HG02763 (cell line): Measurements from ENCODE around the gene PLAAT2.

ENCODE experiments used
- ATAC-seq: cut with Tn5 transposase; IDR thresholded peaks from one replicate; pipeline ENCODE4 v1.9.1; 2021; ENCODE audit warnings: mild to moderate bottlenecking, moderate library complexity; ENCODE audit not compliant: unreplicated experiment

PLAAT2 gene

DNA sequence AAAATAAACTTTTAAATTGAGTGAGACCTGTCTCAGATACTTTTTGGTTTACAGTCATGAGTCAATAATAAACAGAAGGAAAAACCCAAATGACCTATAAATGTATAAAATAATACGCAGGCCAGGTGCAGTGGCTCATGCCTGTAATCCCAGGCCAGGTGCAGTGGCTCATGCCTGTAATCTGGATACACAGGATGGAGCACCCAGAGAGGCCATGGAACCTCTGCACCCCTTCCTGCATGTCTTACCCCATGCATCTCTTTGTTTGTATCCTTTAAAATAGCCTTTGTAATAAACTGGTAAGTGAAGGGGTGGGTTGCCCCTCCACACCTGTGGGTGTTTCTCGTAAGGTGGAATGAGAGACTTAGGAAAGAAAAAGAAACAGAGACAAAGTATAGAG, 35.5 kb downstream of the PLAAT2 start:
- no peak for ATAC-seq

DNA sequence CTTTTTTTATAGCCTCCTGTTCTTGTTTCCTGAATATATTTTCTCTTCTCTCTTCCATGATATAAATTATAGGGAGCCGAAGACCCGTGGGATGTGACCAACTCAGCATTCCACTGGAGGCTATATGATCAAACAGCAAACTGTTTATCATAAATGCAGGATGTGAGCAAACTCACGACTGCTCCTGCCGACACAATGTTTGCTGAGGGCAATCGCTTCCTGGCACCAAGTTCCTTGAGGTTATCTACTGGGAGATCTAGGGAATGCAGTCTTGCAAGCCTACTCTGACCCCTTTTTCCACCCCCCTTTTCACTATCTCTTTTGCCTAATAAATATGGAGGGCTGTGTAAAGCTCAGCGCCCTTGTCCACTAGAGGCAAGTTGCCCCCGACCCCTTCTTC, 40.0 kb downstream of the PLAAT2 start:
- no peak for ATAC-seq

DNA sequence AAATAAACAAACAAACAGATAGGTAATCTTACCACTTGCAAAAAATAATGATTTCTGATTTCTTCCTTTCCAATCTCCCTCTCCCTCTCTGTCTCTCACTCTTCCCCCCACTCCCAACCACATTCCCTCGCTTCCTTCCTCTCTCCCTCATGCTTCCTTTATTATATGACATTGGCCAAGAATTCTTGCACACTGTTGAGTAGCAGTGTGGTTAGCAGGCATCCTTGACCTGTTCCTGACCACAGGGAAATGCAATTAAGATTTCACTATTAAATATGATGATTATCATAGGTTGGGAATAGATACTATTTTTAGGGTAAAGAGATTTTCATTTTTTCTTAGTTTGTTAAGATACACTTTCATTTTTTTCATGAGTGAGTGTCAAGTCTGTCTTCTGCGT, 41.3 kb downstream of the PLAAT2 start:
- no peak for ATAC-seq

DNA sequence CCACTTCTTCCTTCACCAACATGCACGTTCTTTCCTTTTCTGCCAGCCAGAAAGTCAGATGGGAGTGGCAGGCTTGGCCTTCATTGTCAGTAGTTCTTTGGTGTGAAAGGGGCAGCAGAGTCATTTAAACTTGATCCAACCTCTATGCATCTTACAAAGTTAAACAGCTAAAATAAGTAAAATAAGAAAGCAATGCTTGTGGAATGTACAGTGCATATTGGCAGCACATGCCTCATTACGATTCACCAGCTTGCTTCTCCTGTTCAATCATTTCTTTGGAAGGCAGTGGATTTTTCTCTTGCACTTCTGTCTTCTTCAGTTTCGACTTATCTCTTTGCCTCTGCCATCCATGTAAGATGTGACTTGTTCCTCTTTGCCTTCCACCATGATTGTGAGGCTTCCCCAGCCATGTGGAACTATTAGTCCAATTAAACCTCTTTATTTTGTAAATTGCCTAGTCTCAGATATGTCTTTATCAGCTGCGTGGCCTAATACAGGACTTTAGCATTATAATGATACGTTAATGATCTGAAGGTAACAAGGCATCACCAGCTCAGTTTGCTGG, 42.5 kb downstream of the PLAAT2 start:
- no peak for ATAC-seq

DNA sequence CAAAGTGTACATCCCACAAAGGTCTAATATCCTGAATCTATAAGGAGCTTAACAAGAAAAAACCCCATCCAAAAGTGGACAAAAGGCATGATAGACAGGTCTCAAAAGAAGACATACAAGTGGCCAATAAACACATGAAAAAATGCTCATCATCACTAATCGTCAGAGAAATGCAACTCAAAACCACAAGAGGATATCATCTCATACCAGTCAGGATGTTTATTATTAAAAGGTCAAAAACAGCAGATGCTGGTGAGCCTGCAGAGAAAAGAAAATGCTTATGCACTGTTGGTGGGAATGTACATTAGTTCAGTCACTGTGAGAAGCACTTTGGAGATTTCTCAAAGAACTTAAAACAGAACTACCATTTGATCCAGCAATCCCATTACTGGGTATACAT, 44.6 kb downstream of the PLAAT2 start:
- no peak for ATAC-seq

DNA sequence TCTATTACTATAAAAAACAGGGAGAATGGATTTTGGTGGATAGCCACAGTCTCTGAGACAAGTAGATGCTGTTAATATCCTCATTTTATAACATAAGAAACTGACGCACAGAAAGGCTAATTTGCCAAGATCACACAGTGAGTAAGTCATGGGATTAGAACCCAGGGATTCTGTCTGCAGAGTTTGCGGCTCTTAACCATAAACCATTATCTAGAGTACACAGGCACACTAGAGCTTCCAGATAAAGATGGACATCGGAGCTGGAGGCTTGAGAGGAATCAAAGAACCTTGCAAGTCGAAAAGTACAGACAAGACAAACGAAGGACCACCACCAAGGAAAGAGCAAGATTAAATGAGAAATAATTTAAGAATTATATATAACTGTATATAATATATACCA, 46.0 kb downstream of the PLAAT2 start:
- no peak for ATAC-seq

DNA sequence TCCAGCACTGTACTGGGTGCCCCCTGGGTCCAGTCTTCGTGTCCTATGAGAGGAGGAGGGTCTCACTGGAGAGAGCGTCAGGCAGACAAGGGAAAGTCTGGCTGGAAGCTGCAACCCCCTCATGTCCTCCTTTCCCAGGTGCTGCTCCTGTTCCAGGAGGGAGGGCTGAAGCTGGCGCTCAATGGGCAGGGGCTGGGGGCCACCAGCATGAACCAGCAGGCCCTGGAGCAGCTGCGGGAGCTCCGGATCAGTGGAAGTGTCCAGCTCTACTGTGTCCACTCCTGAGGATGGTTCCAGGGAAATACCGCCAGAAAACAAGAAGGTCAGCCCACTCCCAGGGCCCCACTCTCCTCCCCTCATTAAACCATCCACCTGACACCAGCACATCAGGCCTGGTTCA, 47.1 kb downstream of the PLAAT2 start:
- ATAC-seq: no peak

DNA sequence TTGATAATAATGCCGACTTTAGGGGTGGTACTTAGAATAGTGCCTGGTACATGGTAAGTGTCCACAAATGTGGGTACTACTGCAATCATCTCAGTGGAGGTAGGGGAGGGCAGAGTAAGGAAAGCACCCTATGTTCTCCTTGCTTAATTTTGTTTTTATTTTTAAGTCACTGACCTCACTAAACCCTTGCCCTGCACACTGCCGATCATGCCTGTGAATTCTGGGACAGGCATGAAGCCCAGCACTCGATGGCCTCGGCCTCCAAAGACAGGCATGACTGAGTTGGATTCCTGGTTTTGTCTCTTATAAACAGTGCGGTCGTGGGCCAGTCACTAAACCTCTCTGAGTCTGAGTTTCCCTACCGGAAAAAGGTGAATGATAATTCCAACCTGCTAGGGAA, 50.4 kb downstream of the PLAAT2 start:
- no peak for ATAC-seq

DNA sequence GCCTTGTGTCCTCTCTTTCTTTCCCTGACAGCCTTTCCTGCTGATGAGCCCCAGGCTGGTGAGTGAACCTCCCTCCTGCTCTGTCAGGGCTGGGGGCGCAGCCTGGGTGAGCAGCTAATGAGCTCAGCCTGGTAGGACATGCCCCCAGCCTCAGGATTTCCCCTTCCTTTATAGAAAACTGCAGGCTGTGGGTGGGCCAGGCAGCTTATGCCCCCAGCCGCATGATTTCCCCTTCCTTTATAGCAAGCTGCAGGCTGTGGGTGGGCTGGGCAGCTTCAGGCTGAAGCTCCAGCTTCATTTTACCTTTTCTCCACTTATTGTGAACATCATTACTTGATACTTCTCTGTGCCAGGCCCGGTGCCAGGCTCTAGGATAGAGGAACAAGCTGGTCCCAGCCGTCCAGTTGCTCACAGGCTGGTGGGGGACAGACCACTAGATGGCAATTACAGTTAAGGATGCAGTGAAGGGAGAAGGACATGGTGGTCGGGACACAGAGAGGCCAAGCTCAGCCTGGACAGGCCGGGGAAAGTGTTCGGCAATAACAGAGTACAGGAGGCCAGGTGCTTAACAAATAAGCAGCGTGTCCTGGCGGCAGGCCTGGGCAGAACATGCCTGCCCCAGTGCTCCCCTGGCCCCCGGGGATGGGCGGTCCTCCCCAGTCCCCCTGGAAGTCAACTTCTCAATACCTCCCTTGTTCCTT, 52.0 kb downstream of the PLAAT2 start:
- ATAC-seq: no peak

DNA sequence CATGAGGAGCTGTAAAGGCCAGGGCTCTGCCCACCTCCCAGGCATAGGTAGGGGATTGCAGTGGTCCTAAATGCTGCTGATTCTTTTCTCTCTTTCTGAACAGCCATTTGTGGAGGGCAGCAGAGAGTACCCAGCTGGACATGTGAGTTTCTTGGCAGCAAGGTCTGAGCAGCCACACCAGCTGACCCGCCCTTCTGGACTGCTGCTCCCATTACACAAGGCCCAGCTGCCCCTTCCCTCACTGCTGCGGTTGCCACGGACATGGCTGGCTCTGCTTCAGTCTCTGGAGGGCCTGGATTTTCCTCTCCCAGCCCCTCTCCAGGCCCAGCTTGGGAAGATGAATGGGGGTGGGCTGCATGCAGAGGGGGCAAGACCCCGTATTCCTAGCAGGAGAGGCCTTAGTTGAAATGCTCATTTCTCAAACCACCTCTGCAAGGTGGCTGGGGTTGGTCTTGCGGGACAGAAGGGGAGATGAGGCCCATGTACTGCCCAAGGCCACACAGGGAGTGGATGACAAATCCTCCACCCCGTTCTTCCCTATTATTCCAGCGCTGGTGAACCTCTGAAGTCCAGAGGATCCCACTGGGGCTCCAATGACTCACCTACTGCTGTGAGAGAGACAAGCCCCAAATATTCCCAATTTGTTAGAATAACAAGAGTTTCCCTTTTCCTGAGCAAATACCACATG, 52.7 kb downstream of the PLAAT2 start:
- ATAC-seq: no peak

DNA sequence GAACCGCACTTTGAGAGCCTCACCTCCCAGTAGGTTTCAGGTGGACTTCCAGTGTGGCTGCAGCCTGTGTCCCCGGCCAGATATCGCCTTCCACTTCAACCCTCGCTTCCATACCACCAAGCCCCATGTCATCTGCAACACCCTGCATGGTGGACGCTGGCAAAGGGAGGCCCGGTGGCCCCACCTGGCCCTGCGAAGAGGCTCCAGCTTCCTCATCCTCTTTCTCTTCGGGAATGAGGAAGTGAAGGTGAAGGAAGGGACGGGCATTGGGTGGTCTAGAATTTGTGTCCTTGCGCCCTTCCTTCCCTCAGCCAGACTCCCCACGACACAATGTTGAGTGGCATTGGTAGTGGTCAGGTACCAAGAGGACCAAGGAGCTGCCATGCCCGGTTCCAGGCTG, 54.4 kb downstream of the PLAAT2 start:
- no peak for ATAC-seq

DNA sequence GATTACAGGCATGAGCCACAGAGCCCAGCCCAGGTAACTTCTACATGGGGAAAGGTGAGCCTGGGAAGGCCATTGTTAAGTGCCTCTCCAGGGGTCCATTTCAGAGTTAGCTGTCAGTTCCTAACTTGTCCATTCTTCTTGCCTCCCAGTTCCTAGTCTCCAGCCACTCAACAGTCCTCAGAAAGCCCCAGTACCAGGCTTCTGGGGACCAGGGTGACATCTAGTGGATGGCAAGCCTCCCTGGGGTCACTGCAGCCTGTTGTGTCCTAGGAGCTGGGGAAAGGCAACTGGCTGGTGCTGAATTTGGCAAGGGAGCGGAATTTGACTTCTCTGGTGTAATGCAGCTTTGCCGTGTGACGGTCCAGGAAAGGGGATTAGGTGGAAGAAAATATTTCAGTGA, 55.2 kb downstream of the PLAAT2 start:
- ATAC-seq: no peak

DNA sequence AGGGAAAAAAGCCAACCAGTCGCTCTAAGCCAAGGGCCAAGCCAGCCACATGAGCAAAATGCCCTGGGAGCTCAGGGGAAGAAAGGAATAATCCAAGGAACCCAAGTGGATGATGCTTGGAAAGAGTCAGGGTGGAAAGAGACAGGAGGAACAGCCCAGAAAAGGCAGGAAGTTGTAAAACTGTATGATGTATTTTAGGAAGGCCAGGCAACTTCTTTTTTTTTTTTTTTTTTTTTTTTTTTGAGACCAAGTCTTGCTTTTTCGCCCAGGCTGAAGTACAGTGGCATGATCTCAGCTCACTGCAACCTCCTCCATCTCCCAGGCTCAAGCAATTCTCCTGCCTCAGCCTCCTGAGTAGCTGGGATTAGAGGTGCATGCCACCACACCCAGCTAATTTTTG, 55.7 kb downstream of the PLAAT2 start:
- ATAC-seq: no peak

DNA sequence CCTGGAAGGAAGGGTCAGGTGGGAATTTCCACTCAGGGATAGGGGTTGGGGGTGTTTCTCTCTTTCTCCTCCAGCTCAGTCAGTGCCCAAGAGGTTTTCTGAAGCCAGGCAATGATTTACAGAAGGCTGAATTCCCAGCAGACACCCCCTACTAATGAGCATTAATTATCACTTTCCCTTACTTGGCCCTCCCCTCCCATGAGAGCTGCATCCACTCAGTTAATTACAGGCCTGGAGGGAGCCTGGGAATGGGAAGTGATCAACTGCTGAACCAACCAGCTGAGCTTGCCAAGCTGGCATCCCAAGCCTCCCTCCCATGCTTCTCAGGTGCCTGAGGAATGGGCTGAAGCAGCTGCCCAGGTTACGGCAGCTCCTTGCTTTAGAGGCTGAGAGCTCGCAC, 56.3 kb downstream of the PLAAT2 start:
- no peak for ATAC-seq

DNA sequence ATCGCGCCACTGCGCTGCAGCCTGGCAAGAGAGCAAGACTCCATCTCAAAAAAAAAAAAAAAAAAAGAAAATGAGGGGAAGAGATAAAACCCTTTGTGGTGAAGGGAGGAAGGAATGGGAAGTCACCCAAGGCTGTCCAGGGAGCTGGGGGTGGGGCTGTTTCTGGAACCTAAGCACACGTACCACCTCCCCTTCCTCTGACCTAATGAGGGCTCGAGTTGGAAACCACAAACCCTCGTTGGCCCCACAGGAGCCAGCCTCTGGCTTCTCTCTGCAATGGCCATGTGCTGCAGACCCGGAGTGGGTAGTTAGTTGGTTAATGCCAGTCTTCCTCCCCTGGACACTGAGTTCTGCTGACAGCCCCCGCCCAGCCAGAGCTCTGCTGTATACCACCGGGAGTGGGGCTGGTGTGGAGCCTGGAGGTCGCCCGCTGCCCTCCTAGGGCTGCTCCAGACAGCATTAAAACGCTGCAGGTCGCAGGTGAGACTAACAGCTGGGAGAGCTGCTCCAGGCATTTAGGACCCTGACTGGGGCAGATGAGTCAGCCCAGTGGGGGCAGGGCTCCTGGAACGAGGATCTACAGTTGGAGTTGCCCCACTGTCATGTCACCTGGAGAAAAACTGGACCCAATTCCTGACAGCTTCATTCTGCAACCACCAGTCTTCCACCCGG, 57.2 kb downstream of the PLAAT2 start, which contains the start of gene LGALS12:
TSS of gene LGALS12 (plus strand) at position 228 of the 672 bp plus-strand sequence. CDS start at position 603, 375 bp downstream.
- ATAC-seq: no peak

DNA sequence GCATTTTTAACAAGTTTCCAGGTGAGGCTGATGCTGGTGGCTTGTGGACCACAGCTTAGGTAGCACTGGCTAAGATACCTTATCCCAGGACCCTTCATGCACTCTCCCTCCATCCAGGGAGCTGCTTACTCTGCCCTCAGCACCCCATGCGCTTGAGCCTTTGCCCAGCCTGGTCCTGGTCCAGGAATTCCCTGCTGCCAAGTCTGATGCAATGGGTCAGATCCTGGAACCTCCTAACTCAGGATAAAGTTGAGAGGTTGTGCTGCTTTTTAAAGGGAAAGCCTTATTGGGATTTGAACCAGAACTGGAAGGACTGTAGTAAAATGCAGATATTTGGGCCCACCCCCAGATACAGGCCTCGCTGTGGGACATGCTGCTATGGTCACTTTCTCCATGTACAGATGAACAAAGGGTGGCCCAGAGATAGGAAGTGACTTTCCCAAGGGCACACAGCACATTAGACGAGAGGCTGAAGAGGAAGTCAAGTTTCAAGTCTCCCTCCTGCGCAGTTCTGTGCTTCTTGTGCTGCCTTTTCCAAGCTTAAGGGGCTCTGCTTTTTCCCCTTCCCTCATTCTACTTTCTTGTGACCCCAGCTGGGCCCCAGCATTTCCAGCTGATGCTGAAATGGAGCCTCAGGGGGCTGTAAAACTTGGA, 58.1 kb downstream of the PLAAT2 start:
- no peak for ATAC-seq

DNA sequence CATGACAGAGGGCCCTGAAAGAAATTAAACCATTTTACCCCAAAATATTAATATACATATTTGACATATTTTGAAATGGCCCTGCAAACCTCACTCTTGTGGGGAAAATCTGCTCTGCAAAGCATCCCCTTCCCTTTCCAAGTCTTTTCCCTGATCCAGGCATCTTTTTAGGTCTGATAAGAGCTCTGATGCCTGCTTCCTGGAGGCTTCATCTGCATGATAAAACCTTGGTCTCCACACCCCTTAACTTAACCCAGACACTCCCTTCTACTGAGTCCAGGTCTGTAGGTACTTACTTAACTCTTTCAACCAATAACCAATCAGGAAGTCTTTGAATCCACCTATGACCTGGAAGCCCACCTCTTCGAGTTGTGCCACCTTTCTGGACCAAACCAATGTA, 59.1 kb downstream of the PLAAT2 start:
- no peak for ATAC-seq

DNA sequence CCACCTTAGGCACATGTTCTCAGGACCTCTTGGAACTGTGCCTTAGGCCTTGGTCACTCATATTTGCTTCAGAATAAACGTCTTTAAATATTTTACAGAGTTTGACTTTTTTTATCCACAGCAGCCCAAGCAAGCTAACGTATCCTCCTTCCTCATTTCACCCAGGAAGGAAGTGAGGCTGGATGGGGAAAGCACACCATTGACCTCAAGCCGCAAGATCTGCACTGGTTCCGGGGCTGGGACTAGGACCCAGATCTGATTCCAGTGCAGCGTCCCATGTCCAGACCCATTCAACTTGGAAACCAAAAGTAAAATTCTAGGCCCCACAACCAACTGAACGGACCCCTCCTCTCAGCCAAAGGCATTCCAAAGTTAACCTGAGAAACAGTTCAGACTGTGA, 59.7 kb downstream of the PLAAT2 start:
- no peak for ATAC-seq
